ENCODE measurements around the gene NTNG1.

The NTNG1 gene

DNA sequence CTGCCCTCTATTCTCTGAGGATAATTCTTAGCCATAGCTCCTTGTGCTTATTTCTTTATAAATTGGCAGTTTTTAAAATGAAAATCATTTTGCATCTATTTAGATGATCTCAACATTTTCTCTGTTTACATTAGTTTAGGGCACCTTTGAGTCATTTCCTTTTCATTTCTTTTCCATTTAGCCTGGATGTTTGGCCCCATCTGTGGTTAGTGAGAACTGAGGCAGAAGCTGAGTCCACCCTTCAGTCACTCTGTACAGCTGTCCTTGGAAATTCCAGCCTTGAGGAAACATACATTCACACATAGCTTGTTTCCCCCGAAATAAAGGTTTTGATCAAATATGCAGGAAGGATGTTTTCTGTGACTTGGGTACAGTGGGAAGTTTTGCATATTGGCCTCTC, 123.7 kb downstream of the NTNG1 start:
- no peak for DNase-seq

DNA sequence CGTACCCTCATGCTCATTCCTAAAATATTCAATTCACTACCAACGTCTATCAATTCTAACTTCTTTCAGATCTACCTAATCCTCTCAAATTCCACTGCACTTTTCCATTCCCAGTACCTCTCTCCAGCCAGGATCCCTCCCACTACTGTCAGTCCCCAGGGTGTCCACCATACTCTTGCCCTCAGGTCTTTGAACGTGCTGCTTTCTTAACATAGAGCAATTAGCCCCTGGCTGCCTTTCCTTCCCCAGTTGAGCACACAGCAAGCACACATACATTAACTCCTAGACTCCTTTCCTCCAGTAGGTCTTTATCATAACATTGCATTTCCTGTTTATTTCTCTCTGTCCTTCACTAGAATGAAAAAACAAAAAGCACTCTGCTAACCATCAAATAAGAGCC, 126.7 kb downstream of the NTNG1 start:
- DNase-seq, result no peak

DNA sequence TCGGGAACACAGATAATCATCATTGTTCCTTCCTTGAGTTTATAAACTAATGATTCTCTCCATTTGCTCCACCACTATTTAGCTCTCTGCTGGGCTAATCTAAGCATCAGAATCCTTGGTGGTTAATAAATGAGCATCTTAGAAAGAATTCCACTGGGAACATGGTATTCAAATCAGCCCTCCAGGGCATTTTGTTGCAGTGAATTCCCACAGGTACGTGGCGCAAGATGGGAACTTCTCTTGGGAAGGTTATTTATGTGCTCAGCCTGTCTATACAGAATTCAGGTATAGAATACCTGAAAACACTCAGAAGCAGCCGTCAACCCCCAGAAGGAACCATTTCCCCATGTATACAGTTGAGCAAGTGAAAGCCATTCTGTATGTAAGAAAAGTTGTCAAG, 131.5 kb downstream of the NTNG1 start:
- DNase-seq, result no peak

GRCh38 chr1:107273515-107273914, 132.7 kb downstream of the NTNG1 start:
- no peak for DNase-seq

- no peak for DNase-seq
These were observed 133.4 kb downstream of the NTNG1 start for GRCh38 chr1:107274227-107274626.

GRCh38 chr1:107276247-107276646, 135.4 kb downstream of the NTNG1 start:
- DNase-seq, result no peak

GRCh38 chr1:107277022-107277421, 136.2 kb downstream of the NTNG1 start:
- no peak for DNase-seq

DNA sequence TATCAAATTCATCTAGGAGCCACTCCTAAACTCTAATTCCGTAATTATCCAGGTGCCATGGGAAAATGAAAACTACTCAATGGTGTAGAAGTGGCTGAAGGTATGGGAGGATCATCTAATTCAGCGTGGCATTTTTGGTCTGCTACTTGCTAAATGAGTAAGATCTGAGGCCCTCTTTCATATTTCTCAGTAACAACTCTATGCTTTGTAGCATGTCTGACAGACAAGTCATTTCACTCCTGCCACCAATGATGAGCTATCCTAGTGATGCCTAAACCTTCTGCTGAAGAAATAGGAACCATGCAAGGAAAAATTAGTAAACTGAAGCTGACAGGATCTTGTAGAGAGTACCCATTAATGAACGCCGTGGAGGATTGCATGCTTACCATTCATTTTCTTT, 145.3 kb downstream of the NTNG1 start:
- DNase-seq, result no peak

GRCh38 chr1:107291987-107292386, 151.1 kb downstream of the NTNG1 start:
- DNase-seq, result no peak

DNA sequence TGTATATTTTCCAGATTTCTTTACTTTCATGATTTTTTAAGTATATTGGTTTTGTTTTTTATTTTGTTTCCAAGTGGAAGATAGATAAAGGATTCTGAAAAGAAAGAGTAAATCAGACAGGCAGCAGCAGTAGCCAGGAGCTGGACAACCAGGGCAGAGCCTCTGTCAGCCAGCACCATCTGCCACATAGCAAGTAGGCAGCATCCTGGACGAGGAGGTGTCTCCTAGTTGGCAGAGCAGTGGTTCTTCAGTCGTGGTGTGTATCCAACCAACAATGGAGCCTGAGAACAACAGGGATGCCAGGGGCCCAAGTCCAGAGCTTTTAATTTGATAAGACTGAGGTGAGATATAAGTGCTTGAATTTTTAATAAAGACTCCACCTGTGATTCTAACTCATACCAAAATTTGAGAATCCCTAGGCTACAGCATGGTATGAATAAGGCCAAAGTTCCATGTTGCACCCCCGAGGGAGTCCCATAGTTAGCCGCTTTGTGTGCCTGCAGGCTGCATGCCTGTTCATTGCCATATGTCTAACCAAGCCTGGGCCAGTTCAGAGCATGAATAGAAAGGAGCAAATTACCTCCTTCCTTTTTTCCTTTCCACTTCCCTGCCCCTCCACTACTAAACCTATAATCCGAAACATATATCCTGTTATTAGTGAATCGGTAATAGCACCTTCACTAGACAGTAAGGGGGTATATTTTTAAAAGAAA, 153.2 kb downstream of the NTNG1 start:
- DNase-seq, result no peak

GRCh38 chr1:107294686-107295085, 153.8 kb downstream of the NTNG1 start:
- no peak for DNase-seq

GRCh38 chr1:107297681-107298080, 156.8 kb downstream of the NTNG1 start:
- no peak for DNase-seq

DNA sequence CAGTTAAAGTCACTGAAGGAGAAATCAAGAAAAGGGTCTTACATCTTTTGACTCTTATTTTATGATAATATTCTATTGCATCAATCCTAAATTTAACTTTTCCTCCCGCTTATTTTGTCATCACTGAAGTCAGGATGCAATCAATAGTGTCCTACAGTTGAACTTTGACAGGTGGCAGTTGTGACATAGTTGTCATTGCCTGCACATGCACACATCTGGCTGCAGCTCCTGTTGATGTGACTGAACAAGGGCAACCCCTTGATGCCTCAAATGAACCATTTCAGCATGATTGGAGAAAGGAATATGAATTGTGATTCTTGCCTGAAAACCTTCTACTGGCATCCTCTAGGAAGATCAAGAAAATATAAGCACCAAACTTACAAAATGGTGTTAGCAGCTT, 157.7 kb downstream of the NTNG1 start:
- no peak for DNase-seq

- no peak for DNase-seq
These were observed 158.7 kb downstream of the NTNG1 start for GRCh38 chr1:107299521-107299920.

- no peak for DNase-seq
These were observed 169.1 kb downstream of the NTNG1 start for GRCh38 chr1:107309962-107310361.

GRCh38 chr1:107315652-107316051, 174.8 kb downstream of the NTNG1 start:
- no peak for DNase-seq

DNA sequence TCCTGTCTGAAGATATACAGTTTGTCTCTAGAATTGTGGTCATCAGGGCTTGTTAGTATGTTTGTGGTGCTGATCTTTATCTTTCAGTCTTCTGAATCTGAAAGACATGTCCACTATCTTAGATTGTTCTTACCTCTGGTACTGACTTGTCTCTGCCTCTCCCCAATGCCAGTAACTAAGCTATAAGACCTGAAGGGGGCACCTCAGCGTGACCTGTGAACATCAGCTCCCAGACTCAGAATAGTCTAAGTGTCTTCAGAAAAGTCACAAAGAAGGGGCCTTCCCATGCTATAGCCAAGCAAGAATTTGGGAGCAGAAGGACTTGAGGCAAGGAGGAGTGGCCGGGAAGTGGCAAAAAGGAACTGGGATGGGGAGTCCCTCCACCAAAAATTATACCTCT, 178.1 kb downstream of the NTNG1 start:
- no peak for DNase-seq

DNA sequence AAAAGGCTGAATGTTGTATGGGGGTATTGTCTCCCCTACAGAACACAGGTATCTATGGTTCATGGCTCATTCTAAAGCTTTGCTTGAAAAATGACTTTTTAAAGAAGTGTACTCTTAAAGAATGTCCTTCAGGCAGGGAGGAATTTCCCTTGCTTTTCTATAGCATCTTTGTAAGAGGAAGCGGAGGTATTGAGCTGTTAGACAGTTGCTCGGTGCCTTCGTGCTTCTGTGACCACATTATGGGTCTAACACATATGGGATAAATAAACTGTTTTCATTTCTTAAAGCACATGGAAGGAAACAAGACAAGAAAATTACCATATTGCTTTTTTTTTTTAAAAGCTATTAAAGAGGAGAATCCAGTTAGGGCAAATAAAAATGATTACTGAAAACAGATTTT, 182.9 kb downstream of the NTNG1 start:
- DNase-seq, result no peak

DNA sequence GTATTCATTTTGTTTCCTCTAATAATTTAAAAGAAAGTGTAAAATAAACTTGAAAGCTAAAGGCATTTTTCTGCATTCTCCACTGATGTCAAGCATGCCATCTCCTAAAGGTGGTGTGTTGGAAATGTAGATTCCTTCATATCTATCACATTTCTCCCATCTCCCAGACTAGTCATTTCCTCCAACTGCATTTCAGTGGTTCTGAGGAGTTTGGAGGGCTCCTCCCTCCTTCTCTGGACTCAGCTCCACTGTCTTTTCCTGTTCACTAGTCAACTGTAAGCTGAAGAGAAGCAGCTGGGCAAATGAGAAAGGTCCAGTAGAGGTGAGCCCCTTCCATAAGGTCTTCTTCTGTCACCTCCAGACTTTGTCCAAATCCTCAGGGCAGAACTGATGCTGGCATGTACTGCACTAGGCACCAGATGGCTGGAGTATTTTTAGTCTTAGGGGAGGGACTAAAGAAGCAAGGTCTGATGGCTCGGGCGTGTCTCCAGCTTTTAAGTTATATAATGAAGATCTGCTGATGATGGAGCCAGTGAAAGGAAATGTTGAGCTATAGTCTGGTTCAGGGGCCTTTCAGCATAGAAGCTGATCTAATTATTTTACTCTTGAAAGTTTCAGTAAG, 186.1 kb downstream of the NTNG1 start:
- no peak for DNase-seq

DNA sequence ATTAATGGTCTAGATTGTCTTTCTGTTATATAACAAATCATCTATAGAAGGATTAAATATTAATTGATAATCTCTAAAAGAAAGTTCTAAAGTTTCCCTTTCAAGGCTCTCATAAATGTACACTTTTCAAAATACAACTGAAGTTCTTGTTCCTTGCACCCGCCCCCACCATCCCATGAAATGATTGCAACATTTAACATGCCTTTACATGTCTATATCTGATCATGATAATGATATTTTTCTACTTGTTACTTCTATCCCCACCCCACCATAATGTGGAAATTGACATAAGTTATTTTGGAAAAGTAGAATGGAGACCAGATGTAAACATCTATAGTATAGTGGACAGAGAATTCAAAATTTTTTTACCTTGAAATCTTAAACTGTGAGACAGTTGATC, 186.6 kb downstream of the NTNG1 start:
- DNase-seq, result no peak

GRCh38 chr1:107328087-107328486, 187.2 kb downstream of the NTNG1 start:
- DNase-seq, result no peak

DNA sequence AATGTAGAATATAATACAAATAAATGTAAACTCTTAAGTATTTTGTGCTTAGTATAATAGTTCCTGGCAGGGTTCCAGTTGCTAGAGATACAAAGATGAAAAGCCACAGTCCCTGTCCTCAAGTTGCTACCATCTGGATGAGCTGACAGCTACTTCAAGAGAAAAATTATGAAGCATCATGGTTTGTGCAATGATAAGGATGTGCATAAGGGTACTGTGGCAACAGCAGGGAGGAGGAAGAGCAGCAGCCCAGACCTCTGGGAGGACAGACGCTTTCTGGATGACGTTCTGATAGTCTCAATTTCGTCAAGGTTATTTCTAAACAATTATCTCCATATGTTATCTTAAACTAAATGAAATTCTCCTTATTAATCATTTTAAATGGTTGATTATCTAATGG, 198.9 kb downstream of the NTNG1 start:
- DNase-seq, result no peak

DNA sequence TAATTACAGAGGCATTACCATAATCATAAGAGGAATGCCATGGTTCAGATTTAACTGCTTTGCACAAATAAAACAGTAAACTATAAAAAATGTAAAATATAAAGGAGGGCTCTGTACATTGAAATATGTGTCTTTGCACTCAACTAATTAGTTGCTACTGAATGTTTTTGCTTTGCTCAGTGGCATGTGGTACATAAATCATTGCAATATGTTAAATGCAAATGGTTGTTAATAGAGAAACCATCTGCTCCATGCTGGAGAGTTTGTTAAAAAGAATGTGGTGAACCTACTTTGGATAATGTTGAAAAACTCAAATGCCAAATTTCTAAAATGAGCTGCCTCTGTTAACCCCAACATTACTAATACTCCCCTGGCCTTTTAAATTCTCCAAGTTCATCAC, 201.5 kb downstream of the NTNG1 start:
- DNase-seq, result no peak

DNA sequence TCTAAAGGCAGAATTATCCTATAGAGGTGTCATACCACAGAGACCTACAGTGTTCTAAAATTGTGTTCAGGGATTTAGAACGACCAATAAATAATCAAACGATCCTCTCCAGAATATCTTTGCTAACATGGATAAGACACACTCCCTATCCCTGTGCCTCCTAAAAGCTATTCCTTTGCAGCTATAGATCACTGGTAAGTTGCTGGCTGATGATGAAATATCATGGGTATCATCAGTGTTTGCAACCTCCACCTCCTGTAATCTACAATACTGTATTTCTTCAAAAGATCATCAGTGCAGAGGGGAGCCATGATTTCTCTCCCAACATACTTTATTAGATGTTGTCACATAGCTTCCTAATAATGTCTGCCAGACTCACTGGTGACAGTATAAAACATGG, 201.9 kb downstream of the NTNG1 start:
- no peak for DNase-seq

DNA sequence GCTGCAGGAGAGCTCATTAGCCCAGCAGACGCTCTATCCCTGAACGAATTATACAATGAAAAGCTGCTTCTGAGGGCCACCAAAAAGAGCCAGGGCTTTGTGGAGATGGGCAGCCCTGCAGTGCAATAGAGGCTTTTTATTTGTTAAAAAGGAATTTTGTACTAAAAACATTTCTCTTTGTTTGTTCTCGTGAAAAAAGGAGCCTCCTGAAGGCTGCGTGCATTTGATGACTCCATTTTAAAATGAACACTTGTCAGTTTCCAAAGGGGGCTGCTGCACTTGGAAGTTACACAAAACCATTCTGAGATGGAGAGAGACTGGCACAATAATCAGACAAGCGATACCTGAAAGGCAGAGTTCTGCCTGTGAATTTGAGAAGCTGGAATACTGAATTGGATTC, 202.8 kb downstream of the NTNG1 start:
- no peak for DNase-seq

All from T1000 (cell line).